Activated CD4-positive, alpha-beta memory T cell treated with anti-CD3 and anti-CD28 coated beads, Interleukin-2, amount 10 ng/mL, durations not matched to agents 7 days and 5 days (primary cell): ENCODE results near the gene LGALSL. TPM values are rescaled to one million over a fixed set of nuclear protein-coding genes. Genes with fewer than 3 reads are reported as not detected.

Experiments used
- CTCF ChIA-PET: fragments of 350-600 bp; sonication (Branson Sonifier 250); formaldehyde crosslinking; loops from one replicate; lab custom pipeline; 2021; ENCODE audit warnings: antibody characterized with exemption, inconsistent platforms; lab: Charles Lee
- POLR2A ChIA-PET: fragments of 350-600 bp; sonication (Branson Sonifier 250); formaldehyde crosslinking; loops from one replicate; lab custom pipeline; 2021; ENCODE audit warnings: antibody characterized with exemption; lab: Charles Lee
- DNase-seq: peaks from one replicate; pipeline ENCODE4 v3.0.0-alpha.2; 2020
- H3K27ac Mint-ChIP-seq: one replicate; pipeline ENCODE4 v1.8.0; 2021; ENCODE audit warnings: mild to moderate bottlenecking, mixed read lengths
- H3K27me3 Mint-ChIP-seq: one replicate; pipeline ENCODE4 v1.8.0; 2021; ENCODE audit warnings: mixed read lengths
- H3K36me3 Mint-ChIP-seq: one replicate; pipeline ENCODE4 v1.8.0; 2021; ENCODE audit warnings: low read depth, mixed read lengths
- H3K4me1 Mint-ChIP-seq: one replicate; pipeline ENCODE4 v1.8.0; 2021; ENCODE audit warnings: mixed read lengths
- H3K4me3 Mint-ChIP-seq: one replicate; pipeline ENCODE4 v1.8.0; 2021; ENCODE audit warnings: mild to moderate bottlenecking, mixed read lengths
- H3K9me3 Mint-ChIP-seq: one replicate; pipeline ENCODE4 v1.8.0; 2021; ENCODE audit warnings: mixed read lengths
- total RNA-seq, 2 experiments: library from RNA; stranded (reverse); gene quantifications; one replicate each; pipeline ENCODE4 v1.2.3, GENCODE V29; 2021

The LGALSL gene
- total RNA-seq, 2 experiments from 2014 or later = 2.1 to 2.6 TPM

- peaks cover 23% of the 10 kb centered on the region for H3K27me3 Mint-ChIP-seq
- peaks cover 24% of the 10 kb centered on the region for H3K4me1 Mint-ChIP-seq
- ChIA-PET CTCF (no interaction called here), POLR2A (no interaction called here)
- H3K27ac Mint-ChIP-seq = no peak overlapping the region
- DNase-seq = no peak
- no peak overlapping the region for H3K4me3 Mint-ChIP-seq
- H3K9me3 Mint-ChIP-seq = no peaks in the 10 kb centered on the region
- no peaks in the 10 kb centered on the region for H3K36me3 Mint-ChIP-seq
These were observed 38.3 kb downstream of the LGALSL start for GRCh38 chr2:64492272-64492671.

GRCh38 chr2:64492821-64493220 lies 38.9 kb downstream of the LGALSL start:
- no peak overlapping the region for H3K27ac Mint-ChIP-seq
- no peak overlapping the region for H3K4me3 Mint-ChIP-seq
- ChIA-PET CTCF (interaction anchor here (1.2 to 1.8 kb wide), 2 partner anchors 30 to 162 kb away, joined by 3 to 10 read pairs; no protein-coding TSS in a partner anchor), POLR2A (no interaction called here)
- H3K4me1 Mint-ChIP-seq = peaks cover 24% of the 10 kb centered on the region
- peaks cover 24% of the 10 kb centered on the region for H3K27me3 Mint-ChIP-seq
- no peak for DNase-seq
- H3K36me3 Mint-ChIP-seq = no peaks in the 10 kb centered on the region
- no peaks in the 10 kb centered on the region for H3K9me3 Mint-ChIP-seq

GRCh38 chr2:64493788-64494187 lies 39.8 kb downstream of the LGALSL start:
- H3K4me1 Mint-ChIP-seq = peaks cover 21% of the 10 kb centered on the region
- ChIA-PET CTCF (interaction anchor here (1.2 to 1.8 kb wide), 2 partner anchors 29 to 163 kb away, joined by 3 to 10 read pairs; no protein-coding TSS in a partner anchor), POLR2A (no interaction called here)
- H3K27ac Mint-ChIP-seq = no peak overlapping the region
- H3K4me3 Mint-ChIP-seq = no peak overlapping the region
- no peaks in the 10 kb centered on the region for H3K9me3 Mint-ChIP-seq
- H3K27me3 Mint-ChIP-seq = peaks cover 28% of the 10 kb centered on the region
- no peaks in the 10 kb centered on the region for H3K36me3 Mint-ChIP-seq
- DNase-seq = no peak

- H3K4me3 Mint-ChIP-seq = no peak overlapping the region
- H3K36me3 Mint-ChIP-seq = no peaks in the 10 kb centered on the region
- no peaks in the 10 kb centered on the region for H3K9me3 Mint-ChIP-seq
- H3K27me3 Mint-ChIP-seq = peaks cover 23% of the 10 kb centered on the region
- POLR2A ChIA-PET = no interaction called here
- peaks cover 34% of the 10 kb centered on the region for H3K4me1 Mint-ChIP-seq
- DNase-seq = no peak
- H3K27ac Mint-ChIP-seq = no peak overlapping the region
- CTCF ChIA-PET = interaction anchor here (0.9 to 3.1 kb wide), 2 partner anchors 11 to 13 kb away, joined by 4 to 15 read pairs; no protein-coding TSS in a partner anchor
These were observed 44.5 kb downstream of the LGALSL start for GRCh38 chr2:64498438-64498837.

GRCh38 chr2:64500549-64500948 lies 46.6 kb downstream of the LGALSL start:
- Mint-ChIP-seq H3K4me3 (no peak overlapping the region), H3K4me1 (peaks cover 34% of the 10 kb centered on the region), H3K27me3 (peaks cover 16% of the 10 kb centered on the region), H3K9me3 (no peaks in the 10 kb centered on the region), H3K27ac (no peak overlapping the region), H3K36me3 (no peaks in the 10 kb centered on the region)
- ChIA-PET POLR2A (interaction anchor here (1.1 to 1.7 kb wide), 2 partner anchors 12 to 169 kb away, joined by 4 read pairs; no protein-coding TSS in a partner anchor), CTCF (interaction anchor here (1.3 to 3.6 kb wide), 2 partner anchors 13 to 14 kb away, joined by 3 to 17 read pairs; no protein-coding TSS in a partner anchor)
- DNase-seq = no peak

- POLR2A ChIA-PET = no interaction called here
- H3K27ac Mint-ChIP-seq = no peak overlapping the region
- H3K9me3 Mint-ChIP-seq = no peaks in the 10 kb centered on the region
- DNase-seq = no peak
- no peak overlapping the region for H3K4me3 Mint-ChIP-seq
- peaks cover 32% of the 10 kb centered on the region for H3K4me1 Mint-ChIP-seq
- H3K27me3 Mint-ChIP-seq = peaks cover 10% of the 10 kb centered on the region
- CTCF ChIA-PET = interaction anchor here (1.0 to 3.6 kb wide), 4 partner anchors 13 to 171 kb away, joined by 3 to 17 read pairs (median 6); no protein-coding TSS in a partner anchor
- no peaks in the 10 kb centered on the region for H3K36me3 Mint-ChIP-seq
These were observed 48.0 kb downstream of the LGALSL start for GRCh38 chr2:64501946-64502345.

GRCh38 chr2:64502860-64503259 lies 48.9 kb downstream of the LGALSL start:
- ChIA-PET CTCF (interaction anchor here (1.1 to 3.6 kb wide), 2 partner anchors 15 to 172 kb away, joined by 3 to 17 read pairs; no protein-coding TSS in a partner anchor), POLR2A (no interaction called here)
- Mint-ChIP-seq H3K4me1 (peaks cover 32% of the 10 kb centered on the region), H3K36me3 (no peaks in the 10 kb centered on the region), H3K9me3 (no peaks in the 10 kb centered on the region), H3K27ac (no peak overlapping the region), H3K4me3 (no peak overlapping the region), H3K27me3 (peaks cover 14% of the 10 kb centered on the region)
- no peak for DNase-seq

GRCh38 chr2:64504774-64505720 lies 51.1 kb downstream of the LGALSL start:
- Mint-ChIP-seq H3K36me3 (no peaks in the 10 kb centered on the region), H3K4me3 (no peak overlapping the region), H3K27ac (no peak overlapping the region), H3K27me3 (peaks cover 19% of the 10 kb centered on the region), H3K9me3 (no peaks in the 10 kb centered on the region), H3K4me1 (peaks cover 18% of the 10 kb centered on the region)
- CTCF ChIA-PET = interaction anchor here (0.5 to 2.3 kb wide), 3 partner anchors 17 to 108 kb away, joined by 3 to 6 read pairs (median 3); no protein-coding TSS in a partner anchor
- no peak for DNase-seq
- POLR2A ChIA-PET = interaction anchor here (0.7 kb wide), 1 partner anchor 263 kb away, joined by 3 read pairs; no protein-coding TSS in a partner anchor

GRCh38 chr2:64506686-64507085 lies 52.7 kb downstream of the LGALSL start:
- peaks cover 19% of the 10 kb centered on the region for H3K27me3 Mint-ChIP-seq
- no peak overlapping the region for H3K27ac Mint-ChIP-seq
- peaks cover 2% of the 10 kb centered on the region for H3K4me1 Mint-ChIP-seq
- H3K36me3 Mint-ChIP-seq = no peaks in the 10 kb centered on the region
- H3K4me3 Mint-ChIP-seq = no peak overlapping the region
- ChIA-PET POLR2A (no interaction called here), CTCF (interaction anchor here (0.6 kb wide), 1 partner anchor 19 kb away, joined by 3 read pairs; no protein-coding TSS in a partner anchor)
- DNase-seq = no peak
- H3K9me3 Mint-ChIP-seq = no peaks in the 10 kb centered on the region

Other genes starting within 250 kb of the LGALSL start
- gene AFTPH, start 70.2 kb downstream of the LGALSL start, total RNA-seq = 10 to 100 TPM; 39.2 to 40.2 TPM
- gene SERTAD2, start 199.8 kb downstream of the LGALSL start, total RNA-seq = 10 to 100 TPM; 16.2 to 17.5 TPM